SJCRH30 (cell line): Measurements from ENCODE around the gene AMOT. TPM values are rescaled to one million over a fixed set of nuclear protein-coding genes. Genes with fewer than 3 reads are reported as not detected.

ENCODE experiments used
- DNase-seq, 2 experiments: peaks; one replicate each; pipeline ENCODE4 v3.0.0-alpha.2; 2015 to 2020
- H3K27ac ChIP-seq: fragments of 250-450 bp; sonication (Bioruptor Pico); 2 replicates; pipeline ENCODE4 v1.5.1; 2020; ENCODE audit warnings: mild to moderate bottlenecking, moderate library complexity
- H3K27me3 ChIP-seq: fragments of 250-450 bp; sonication (Bioruptor Pico); 2 replicates; pipeline ENCODE4 v1.5.1; 2020; ENCODE audit warnings: mild to moderate bottlenecking, moderate library complexity
- H3K36me3 ChIP-seq: fragments of 250-450 bp; sonication (Bioruptor Pico); 2 replicates; pipeline ENCODE4 v1.5.1; 2020; ENCODE audit warnings: mild to moderate bottlenecking, moderate library complexity
- H3K4me1 ChIP-seq: fragments of 250-450 bp; sonication (Bioruptor Pico); 2 replicates; pipeline ENCODE4 v1.5.1; 2020; ENCODE audit warnings: mild to moderate bottlenecking, moderate library complexity
- H3K4me3 ChIP-seq: fragments of 250-450 bp; sonication (Bioruptor Pico); 2 replicates; pipeline ENCODE4 v1.5.1; 2020; ENCODE audit warnings: mild to moderate bottlenecking, moderate library complexity
- H3K9me3 ChIP-seq: fragments of 250-450 bp; sonication (Bioruptor Pico); replicated peaks from 2 replicates; pipeline ENCODE4 v1.5.1; 2020; ENCODE audit warnings: mild to moderate bottlenecking, moderate library complexity
- total RNA-seq: library from RNA; depleted of rRNA; stranded (reverse); fragments of >200 nt; shearing (Covaris generic); gene quantifications from 2 replicates; pipeline ENCODE4 v1.2.3, GENCODE V29; 2014

AMOT gene
- total RNA-seq, 1 experiment from 2014 or later = 42.7 TPM

GRCh38 chrX:112799425-112799824 is 41.2 kb downstream of the AMOT start:
- H3K36me3 ChIP-seq = peaks cover 3% of the 10 kb centered on the region
- no peak overlapping the region for H3K4me3 ChIP-seq
- DNase-seq = no peak
- no peaks in the 10 kb centered on the region for H3K9me3 ChIP-seq
- no peaks in the 10 kb centered on the region for H3K4me1 ChIP-seq
- no peaks in the 10 kb centered on the region for H3K27me3 ChIP-seq
- no peak overlapping the region for H3K27ac ChIP-seq

GRCh38 chrX:112798736-112799135 is 41.9 kb downstream of the AMOT start:
- Histone ChIP-seq H3K27me3 (no peaks in the 10 kb centered on the region), H3K36me3 (peaks cover 2% of the 10 kb centered on the region), H3K4me1 (no peaks in the 10 kb centered on the region), H3K4me3 (no peak overlapping the region), H3K9me3 (no peaks in the 10 kb centered on the region), H3K27ac (no peak overlapping the region)
- no peak for DNase-seq

GRCh38 chrX:112789931-112790330 is 50.7 kb downstream of the AMOT start:
- Histone ChIP-seq H3K27ac (no peak overlapping the region), H3K4me1 (no peaks in the 10 kb centered on the region), H3K4me3 (no peak overlapping the region), H3K9me3 (no peaks in the 10 kb centered on the region), H3K27me3 (no peaks in the 10 kb centered on the region), H3K36me3 (peaks cover 21% of the 10 kb centered on the region)
- no peak for DNase-seq

GRCh38 chrX:112786076-112786475 is 54.6 kb downstream of the AMOT start:
- H3K4me1 ChIP-seq = no peaks in the 10 kb centered on the region
- H3K36me3 ChIP-seq = peaks cover 28% of the 10 kb centered on the region
- H3K4me3 ChIP-seq = no peak overlapping the region
- no peak for DNase-seq
- no peak overlapping the region for H3K27ac ChIP-seq
- H3K27me3 ChIP-seq = no peaks in the 10 kb centered on the region
- H3K9me3 ChIP-seq = no peaks in the 10 kb centered on the region

- Histone ChIP-seq H3K4me3 (no peak overlapping the region), H3K36me3 (peaks cover 34% of the 10 kb centered on the region), H3K27me3 (no peaks in the 10 kb centered on the region), H3K9me3 (no peaks in the 10 kb centered on the region), H3K27ac (no peak overlapping the region), H3K4me1 (no peaks in the 10 kb centered on the region)
- DNase-seq = no peak
Observed at GRCh38 chrX:112785344-112785743, 55.3 kb downstream of the AMOT start.

- H3K9me3 ChIP-seq = no peaks in the 10 kb centered on the region
- no peak overlapping the region for H3K27ac ChIP-seq
- H3K4me1 ChIP-seq = no peaks in the 10 kb centered on the region
- no peaks in the 10 kb centered on the region for H3K27me3 ChIP-seq
- peaks cover 35% of the 10 kb centered on the region for H3K36me3 ChIP-seq
- H3K4me3 ChIP-seq = no peak overlapping the region
- no peak for DNase-seq
Observed at GRCh38 chrX:112784692-112785091, 55.9 kb downstream of the AMOT start.

- Histone ChIP-seq H3K4me1 (0 out of 2 replicates have a peak, but pooled peaks cover 4% of the 10 kb centered on the region), H3K9me3 (no peaks in the 10 kb centered on the region), H3K27ac (peak overlapping the region; percentile 19; the same call in 1 of the 2 replicates), H3K4me3 (no peak overlapping the region), H3K36me3 (peaks cover 38% of the 10 kb centered on the region), H3K27me3 (no peaks in the 10 kb centered on the region)
- peak; percentile 42 to 54 for DNase-seq
Observed at GRCh38 chrX:112779139-112779538, 61.5 kb downstream of the AMOT start.

GRCh38 chrX:112774651-112775293 is 65.9 kb downstream of the AMOT start:
- peaks cover 17% of the 10 kb centered on the region for H3K36me3 ChIP-seq
- H3K27me3 ChIP-seq = no peaks in the 10 kb centered on the region
- no peaks in the 10 kb centered on the region for H3K9me3 ChIP-seq
- H3K27ac ChIP-seq = no peak overlapping the region
- 0 out of 2 replicates have a peak, but pooled peaks cover 4% of the 10 kb centered on the region for H3K4me1 ChIP-seq
- H3K4me3 ChIP-seq = no peak overlapping the region
- DNase-seq = no peak

- H3K27me3 ChIP-seq = no peaks in the 10 kb centered on the region
Observed at GRCh38 chrX:112774142-112774541, 66.5 kb downstream of the AMOT start.

GRCh38 chrX:112769034-112769433 is 71.6 kb downstream of the AMOT start:
- no peaks in the 10 kb centered on the region for H3K27me3 ChIP-seq
- H3K4me1 ChIP-seq = peaks cover 16% of the 10 kb centered on the region
- DNase-seq = peak in 1 of 2 experiments; percentile 54
- no peaks in the 10 kb centered on the region for H3K9me3 ChIP-seq
- H3K27ac ChIP-seq = peak overlapping the region; percentile 10; the same call in 1 of the 2 replicates
- H3K4me3 ChIP-seq = no peak overlapping the region
- no peaks in the 10 kb centered on the region for H3K36me3 ChIP-seq

More at GRCh38 chrX:112774142-112774541, 66.5 kb downstream of the AMOT start:
- Histone ChIP-seq H3K36me3 (peaks cover 15% of the 10 kb centered on the region; the same call in 1 of the 2 replicates), H3K4me3 (no peak overlapping the region), H3K27ac (no peak overlapping the region), H3K4me1 (peaks cover 8% of the 10 kb centered on the region), H3K9me3 (no peaks in the 10 kb centered on the region)
- DNase-seq = no peak

GRCh38 chrX:112768563-112768962 is 72.1 kb downstream of the AMOT start:
- H3K27me3 ChIP-seq = no peaks in the 10 kb centered on the region
- no peaks in the 10 kb centered on the region for H3K36me3 ChIP-seq
- peak overlapping the region; percentile 10; the same call in 1 of the 2 replicates for H3K27ac ChIP-seq
- DNase-seq = no peak
- no peak overlapping the region for H3K4me3 ChIP-seq
- H3K9me3 ChIP-seq = no peaks in the 10 kb centered on the region
- H3K4me1 ChIP-seq = peaks cover 16% of the 10 kb centered on the region

- H3K4me1 ChIP-seq = peaks cover 16% of the 10 kb centered on the region
- H3K9me3 ChIP-seq = no peaks in the 10 kb centered on the region
- H3K36me3 ChIP-seq = no peaks in the 10 kb centered on the region
- no peak overlapping the region for H3K27ac ChIP-seq
- H3K27me3 ChIP-seq = no peaks in the 10 kb centered on the region
- no peak for DNase-seq
- H3K4me3 ChIP-seq = no peak overlapping the region
Observed at GRCh38 chrX:112766774-112767173, 73.9 kb downstream of the AMOT start.

- H3K36me3 ChIP-seq = no peaks in the 10 kb centered on the region
- no peaks in the 10 kb centered on the region for H3K27me3 ChIP-seq
- no peak overlapping the region for H3K27ac ChIP-seq
- no peaks in the 10 kb centered on the region for H3K9me3 ChIP-seq
- no peak for DNase-seq
- no peak overlapping the region for H3K4me3 ChIP-seq
- peaks cover 20% of the 10 kb centered on the region for H3K4me1 ChIP-seq
Observed at GRCh38 chrX:112761242-112762207, 79.1 kb downstream of the AMOT start.

- peaks cover 20% of the 10 kb centered on the region for H3K4me1 ChIP-seq
- H3K27ac ChIP-seq = no peak overlapping the region
- peak in 1 of 2 experiments; percentile 43 for DNase-seq
- H3K36me3 ChIP-seq = no peaks in the 10 kb centered on the region
- no peaks in the 10 kb centered on the region for H3K9me3 ChIP-seq
- no peak overlapping the region for H3K4me3 ChIP-seq
- no peaks in the 10 kb centered on the region for H3K27me3 ChIP-seq
Observed at GRCh38 chrX:112760697-112761096, 79.9 kb downstream of the AMOT start.

GRCh38 chrX:112759966-112760365 is 80.7 kb downstream of the AMOT start:
- Histone ChIP-seq H3K36me3 (no peaks in the 10 kb centered on the region), H3K4me3 (no peak overlapping the region), H3K9me3 (no peaks in the 10 kb centered on the region), H3K27ac (no peak overlapping the region), H3K4me1 (peaks cover 20% of the 10 kb centered on the region), H3K27me3 (no peaks in the 10 kb centered on the region)
- peak in 1 of 2 experiments; percentile 10 for DNase-seq
